Muscle of back (tissue), 11 donors: Measurements from ENCODE around the gene ETNPPL. TPM values are rescaled to one million over a fixed set of nuclear protein-coding genes. Genes with fewer than 3 reads are reported as not detected.
"Not testable (repeated sequence)": the region's sequence is repeated elsewhere in the genome, so short reads cannot be mapped to it uniquely, and the experiment has no call there.

Experiments
- DNase-seq, 3 donors: peaks; one replicate each; pipeline versions ENCODE4 v3.0.0 to v3.0.0-alpha.2; 2013
- polyA plus RNA-seq, 10 donors: library from polyadenylated mRNA; unstranded; fragments of 120-200 nt; gene quantifications; one replicate each; pipeline ENCODE4 v1.2.1, GENCODE V29; 2013; ENCODE audit not compliant: insufficient read length in 10 of 10

The ETNPPL gene
- polyA plus RNA-seq, 10 donors: 0.28 TPM; not detected in 9

DNA sequence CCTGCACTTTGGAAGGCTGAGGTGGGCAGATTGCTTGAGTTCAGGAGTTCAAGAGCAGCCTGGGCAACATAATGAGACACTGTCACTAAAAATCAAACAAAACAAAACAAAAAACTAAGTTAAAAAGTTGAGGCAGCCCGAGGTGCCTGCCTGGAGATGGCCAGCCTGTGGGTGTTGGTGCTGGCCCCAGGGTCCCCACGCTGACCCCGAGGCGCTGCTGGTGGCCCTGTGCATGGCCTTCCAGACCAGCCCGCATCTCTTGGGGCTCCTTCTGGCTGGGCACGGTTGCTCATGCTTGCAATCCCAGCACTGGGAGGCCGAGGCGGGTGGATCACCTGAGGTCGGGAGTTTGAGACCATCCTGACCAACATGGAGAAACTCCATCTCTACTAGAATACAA is 4.4 kb downstream of the ETNPPL start:
- no peak for DNase-seq

- DNase-seq: no peak
Measured at GRCh38 chr4:108754327-108754726, 8.5 kb downstream of the ETNPPL start.

DNA sequence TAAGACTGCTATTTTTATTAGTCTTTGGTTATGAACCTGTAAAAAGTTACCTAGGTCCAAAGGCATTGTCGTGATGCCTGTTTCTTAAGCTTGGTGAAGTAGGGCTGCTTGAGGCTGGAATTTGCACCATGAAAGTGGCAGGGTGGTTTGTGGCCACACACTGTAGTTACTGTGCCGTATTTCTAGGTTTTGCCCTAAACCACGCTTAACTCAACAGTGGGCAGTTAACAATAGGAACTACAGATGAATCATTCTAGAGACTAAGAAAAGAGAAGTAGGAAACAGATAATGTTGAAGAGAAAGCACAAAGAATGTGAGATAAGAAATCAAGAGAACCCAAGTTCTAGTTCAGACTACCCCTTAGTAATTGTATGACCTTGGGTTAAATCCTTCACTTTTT is 11.5 kb downstream of the ETNPPL start:
- no peak for DNase-seq

GRCh38 chr4:108749119-108749518 is 13.7 kb downstream of the ETNPPL start:
- DNase-seq: no peak

DNA sequence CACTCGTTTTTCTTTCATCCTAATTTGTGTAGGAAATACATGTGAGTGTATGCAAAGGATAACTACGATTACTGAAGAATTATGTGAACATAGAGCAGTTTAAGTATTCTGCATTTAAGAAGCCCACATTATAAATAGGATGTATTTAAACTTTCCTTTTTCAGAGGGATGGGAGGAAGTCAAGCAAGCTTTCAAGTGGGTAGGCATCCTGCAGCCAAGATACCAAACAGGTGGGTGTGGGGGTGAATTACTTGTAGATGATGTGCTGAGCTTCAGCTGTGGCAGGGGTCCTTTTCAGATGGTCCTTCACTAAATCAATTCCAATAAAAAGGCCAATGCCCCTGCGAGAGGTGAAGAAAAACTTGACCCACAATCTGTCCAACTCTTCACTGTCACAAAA is 16.3 kb downstream of the ETNPPL start:
- no peak for DNase-seq

- DNase-seq: no peak
Measured at GRCh38 chr4:108744307-108744706, 18.5 kb downstream of the ETNPPL start.

- DNase-seq: no peak
Measured at GRCh38 chr4:108742451-108743420, 20.1 kb downstream of the ETNPPL start.

GRCh38 chr4:108738003-108738706 is 24.7 kb downstream of the ETNPPL start:
- peak in 1 of 3 donors; percentile 9 for DNase-seq

- no peak for DNase-seq
Measured at GRCh38 chr4:108731006-108731405, 31.8 kb downstream of the ETNPPL start.

- DNase-seq: no peak
Measured at GRCh38 chr4:108730579-108730978, 32.3 kb downstream of the ETNPPL start.

DNA sequence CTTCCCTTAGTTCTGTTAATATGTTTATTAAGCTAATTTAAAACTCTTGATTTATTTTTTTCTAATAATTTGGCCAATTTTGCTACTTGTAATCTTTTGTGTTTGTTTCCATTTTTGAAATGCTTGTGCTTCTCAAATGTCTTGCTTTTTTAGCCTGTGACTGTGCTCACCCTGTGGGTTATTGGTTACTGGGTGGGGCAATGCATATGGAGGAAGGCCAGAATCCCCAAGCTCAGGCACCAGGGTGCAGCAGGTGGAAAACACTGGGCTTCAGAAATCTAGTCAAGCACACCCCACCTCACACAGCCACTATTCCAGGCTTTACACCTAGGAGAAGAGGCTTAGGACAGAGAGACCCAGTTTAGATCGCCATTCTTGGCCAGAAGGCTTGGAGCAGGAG is 33.1 kb downstream of the ETNPPL start:
- DNase-seq: no peak

GRCh38 chr4:108725457-108725856 is 37.4 kb downstream of the ETNPPL start:
- no peak for DNase-seq

GRCh38 chr4:108717386-108717785 is 45.5 kb downstream of the ETNPPL start:
- DNase-seq: no peak

DNA sequence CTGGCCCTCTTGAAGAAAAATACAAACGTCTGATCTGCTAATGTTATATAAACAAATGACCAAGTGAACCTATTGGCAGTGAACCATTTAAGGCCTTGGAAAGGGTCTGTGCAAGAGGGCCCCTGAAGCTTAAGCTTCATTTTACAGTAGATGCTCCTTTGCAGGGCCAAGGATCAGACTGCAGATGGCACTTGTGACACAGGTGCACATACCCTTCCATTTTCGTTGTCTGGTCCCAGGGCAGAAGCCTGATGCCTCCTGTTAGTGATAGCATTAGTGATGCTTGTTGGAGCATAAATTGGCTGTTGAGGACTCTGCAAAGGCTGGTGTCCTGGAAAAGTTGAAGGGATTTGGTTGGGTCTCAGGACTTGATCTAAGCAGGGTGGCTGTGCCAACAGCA is 46.5 kb downstream of the ETNPPL start:
- DNase-seq: no peak

DNA sequence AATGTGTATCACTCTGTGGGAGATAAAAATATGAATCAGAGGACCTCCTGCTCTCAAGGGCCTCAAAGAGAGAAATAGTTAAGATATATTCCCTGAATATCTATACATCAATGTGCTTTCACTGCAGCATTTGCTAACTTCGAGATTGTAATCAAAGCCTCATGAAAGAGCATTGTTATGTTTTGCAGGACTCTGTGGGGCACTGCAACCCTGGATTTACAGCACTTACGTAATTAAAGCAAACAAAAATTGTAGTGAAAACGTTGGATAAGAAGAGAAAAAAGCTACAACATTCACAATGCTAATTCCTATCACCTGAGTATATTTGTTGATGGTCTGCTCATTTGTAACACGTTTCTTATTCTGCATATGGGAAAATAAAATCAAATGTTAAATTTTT is 48.0 kb downstream of the ETNPPL start:
- DNase-seq: no peak

DNA sequence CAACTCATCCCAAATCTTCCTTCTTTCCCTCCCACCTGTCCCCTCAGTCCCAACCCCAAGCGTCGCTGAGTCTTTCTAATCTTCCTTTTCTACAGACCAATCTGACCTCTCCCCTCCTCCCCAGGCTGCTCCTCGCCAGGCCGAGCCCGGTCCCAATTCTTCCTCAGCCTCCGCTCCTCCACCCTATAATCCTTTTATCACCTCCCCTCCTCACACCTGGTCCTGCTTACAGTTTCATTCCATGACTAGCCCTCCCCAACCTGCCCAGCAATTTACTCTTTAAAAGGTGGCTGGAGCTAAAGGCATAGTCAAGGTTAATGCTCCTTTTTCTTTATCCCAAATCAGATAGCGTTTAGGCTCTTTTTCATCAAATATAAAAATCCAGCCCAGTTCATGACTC is 52.3 kb downstream of the ETNPPL start:
- DNase-seq: not testable (repeated sequence)

- no peak for DNase-seq
Measured at GRCh38 chr4:108709722-108710121, 53.1 kb downstream of the ETNPPL start.

DNA sequence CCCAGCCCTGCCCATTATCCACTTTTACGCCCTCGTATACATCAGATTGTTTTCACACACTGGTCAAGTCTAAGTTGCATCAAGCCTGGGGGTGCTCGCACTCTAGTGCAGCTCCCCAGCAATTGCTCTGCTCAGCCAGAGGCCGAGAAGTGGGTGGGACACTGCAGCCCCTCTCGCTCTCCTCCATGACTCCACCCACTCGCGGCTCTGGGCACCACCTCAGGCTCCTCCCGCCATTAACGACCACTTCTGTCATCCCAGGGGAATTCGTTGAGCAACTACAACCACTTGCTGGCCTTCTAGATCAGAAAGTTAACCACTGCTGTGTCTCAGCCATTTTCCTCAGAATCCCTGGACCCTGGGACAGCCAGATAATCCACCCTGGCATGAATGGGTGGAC is 53.6 kb downstream of the ETNPPL start:
- DNase-seq: no peak

- no peak for DNase-seq
Measured at GRCh38 chr4:108706289-108706688, 56.6 kb downstream of the ETNPPL start.

DNA sequence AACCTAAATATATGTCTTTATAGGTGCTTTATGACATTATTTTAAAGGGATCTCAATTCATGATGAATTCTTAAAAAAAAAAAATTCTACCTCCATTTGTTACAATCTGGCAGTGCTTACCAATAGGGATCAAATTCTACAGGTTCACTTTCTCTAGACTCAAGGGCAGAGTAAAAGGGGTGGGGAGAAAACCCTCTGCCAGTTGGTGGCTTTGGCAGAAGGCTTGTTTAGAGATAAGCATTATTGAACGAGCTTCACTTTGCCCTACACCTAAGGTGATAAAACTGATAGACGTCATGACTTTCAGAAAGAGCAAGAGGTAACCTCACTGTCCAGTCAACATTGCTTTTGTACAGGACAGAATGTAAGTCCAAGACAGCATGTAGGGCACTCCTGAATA is 58.9 kb downstream of the ETNPPL start:
- no peak for DNase-seq

- no peak for DNase-seq
Measured at GRCh38 chr4:108703370-108703769, 59.5 kb downstream of the ETNPPL start.

- DNase-seq: no peak
Measured at GRCh38 chr4:108702960-108703359, 59.9 kb downstream of the ETNPPL start.
